Peyer's patch (tissue), 4 donors: ENCODE measurements around the gene ALG5. TPM values are rescaled to one million over a fixed set of nuclear protein-coding genes. Genes with fewer than 3 reads are reported as not detected.

Experiments used
- DNase-seq, 3 donors: peaks; one replicate each; pipeline ENCODE4 v3.0.0-alpha.2; 2017 to 2019
- H3K27ac ChIP-seq, 4 donors: fragments of 200-600 bp; sonication (generic); one replicate each; pipeline ENCODE4 v1.5.1; 2016 to 2019
- H3K27me3 ChIP-seq, 2 donors: fragments of 200-600 bp; sonication (generic); one replicate each; pipeline ENCODE4 v1.5.1; 2019
- H3K36me3 ChIP-seq, 3 donors: fragments of 200-600 bp; sonication (generic); one replicate each; pipeline ENCODE4 v1.5.1; 2016 to 2019
- H3K4me1 ChIP-seq, 4 donors: fragments of 200-600 bp; sonication (generic); one replicate each; pipeline ENCODE4 v1.5.1; 2016 to 2019
- H3K4me3 ChIP-seq, 4 donors: fragments of 200-600 bp; sonication (generic); 1 replicate in 3 of 4; 2 replicates in 1 of 4; pipeline ENCODE4 v1.5.1; 2016 to 2019; ENCODE audit warnings: mild to moderate bottlenecking in 1 of 4
- H3K9me3 ChIP-seq, 4 donors: fragments of 200-600 bp; sonication (generic); one replicate each; pipeline ENCODE4 v1.5.1; 2016 to 2019; ENCODE audit warnings: mild to moderate bottlenecking in 1 of 4
- POLR2A ChIP-seq, 2 donors: fragments of 450-650 bp; IDR thresholded peaks; one replicate each; pipeline ENCODE4 v1.5.1; 2017; ENCODE audit warnings: antibody characterized with exemption in 2 of 2, mild to moderate bottlenecking in 2 of 2, moderate library complexity in 2 of 2
- total RNA-seq, 4 donors: library from RNA; depleted of rRNA; stranded (reverse); fragments of >200 nt; gene quantifications; one replicate each; pipeline ENCODE4 v1.1.0, GENCODE V29; 2016
- TF ChIP-seq, protein P1 (sequence below), 6 experiments: fragments of 450-650 bp in 4 of 6; fragments of 200-600 bp in 2 of 6; sonication (generic) in 1 of 6; IDR thresholded peaks; one replicate each; pipeline ENCODE4 v1.5.1; 2017 to 2019; ENCODE audit warnings: antibody characterized with exemption in 6 of 6, mild to moderate bottlenecking in 3 of 6, moderate library complexity in 1 of 6

ALG5 gene, protein sequence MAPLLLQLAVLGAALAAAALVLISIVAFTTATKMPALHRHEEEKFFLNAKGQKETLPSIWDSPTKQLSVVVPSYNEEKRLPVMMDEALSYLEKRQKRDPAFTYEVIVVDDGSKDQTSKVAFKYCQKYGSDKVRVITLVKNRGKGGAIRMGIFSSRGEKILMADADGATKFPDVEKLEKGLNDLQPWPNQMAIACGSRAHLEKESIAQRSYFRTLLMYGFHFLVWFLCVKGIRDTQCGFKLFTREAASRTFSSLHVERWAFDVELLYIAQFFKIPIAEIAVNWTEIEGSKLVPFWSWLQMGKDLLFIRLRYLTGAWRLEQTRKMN
- total RNA-seq = 10 to 100 TPM; 21.3 to 25.4 (median 22.3) TPM

DNA sequence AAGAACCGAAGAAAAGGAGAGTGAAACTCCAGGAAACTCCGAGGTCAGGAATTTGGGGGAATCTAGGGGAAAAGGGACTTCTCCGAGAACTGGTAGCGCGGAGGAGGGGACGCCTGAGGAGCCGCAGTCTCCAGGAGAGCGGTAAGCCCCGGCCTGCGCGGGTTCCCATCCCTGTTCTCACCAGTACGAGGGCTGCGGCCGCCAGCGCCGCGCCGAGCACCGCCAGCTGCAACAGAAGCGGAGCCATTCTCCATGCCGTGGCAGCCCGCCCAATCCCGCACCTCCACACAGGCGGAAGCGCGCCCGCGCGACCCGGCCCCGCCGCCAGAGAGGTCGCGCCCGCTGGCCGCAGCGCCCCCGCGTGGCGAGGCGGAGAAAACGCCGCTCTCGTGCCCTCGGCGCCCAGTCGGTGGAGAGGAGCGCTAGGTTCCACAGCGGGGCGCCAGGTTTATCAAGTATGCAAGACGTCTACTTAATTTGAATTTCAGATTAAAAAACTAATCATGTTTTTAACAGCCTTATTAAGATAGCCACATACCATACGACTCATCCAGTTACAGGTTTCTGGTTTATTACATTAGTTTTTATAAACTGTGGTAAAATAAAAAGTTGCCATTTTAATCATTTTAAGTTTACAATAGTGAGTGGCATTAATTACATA is at the start of gene ALG5:
Gene ALG5 (minus strand): TSS at position 287 of the 661 bp plus-strand sequence. CDS start 40 bp downstream, at position 247.
- TF ChIP-seq POLR2A (IDR thresholded peaks at IDR 0.05) = peak; percentile 69 to 77
- TF ChIP-seq, protein P1, sequence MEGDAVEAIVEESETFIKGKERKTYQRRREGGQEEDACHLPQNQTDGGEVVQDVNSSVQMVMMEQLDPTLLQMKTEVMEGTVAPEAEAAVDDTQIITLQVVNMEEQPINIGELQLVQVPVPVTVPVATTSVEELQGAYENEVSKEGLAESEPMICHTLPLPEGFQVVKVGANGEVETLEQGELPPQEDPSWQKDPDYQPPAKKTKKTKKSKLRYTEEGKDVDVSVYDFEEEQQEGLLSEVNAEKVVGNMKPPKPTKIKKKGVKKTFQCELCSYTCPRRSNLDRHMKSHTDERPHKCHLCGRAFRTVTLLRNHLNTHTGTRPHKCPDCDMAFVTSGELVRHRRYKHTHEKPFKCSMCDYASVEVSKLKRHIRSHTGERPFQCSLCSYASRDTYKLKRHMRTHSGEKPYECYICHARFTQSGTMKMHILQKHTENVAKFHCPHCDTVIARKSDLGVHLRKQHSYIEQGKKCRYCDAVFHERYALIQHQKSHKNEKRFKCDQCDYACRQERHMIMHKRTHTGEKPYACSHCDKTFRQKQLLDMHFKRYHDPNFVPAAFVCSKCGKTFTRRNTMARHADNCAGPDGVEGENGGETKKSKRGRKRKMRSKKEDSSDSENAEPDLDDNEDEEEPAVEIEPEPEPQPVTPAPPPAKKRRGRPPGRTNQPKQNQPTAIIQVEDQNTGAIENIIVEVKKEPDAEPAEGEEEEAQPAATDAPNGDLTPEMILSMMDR (IDR thresholded peaks at IDR 0.05) = peak; percentile 95 to 98 (median 97)
- H3K4me1 ChIP-seq = peaks cover 0 to 17% (median 2%) of the 10 kb centered on the region in 4 donors
- H3K27ac ChIP-seq = peak within 1 kb of the TSS; percentile 88 to 97 (median 95)
- no peaks in the 10 kb centered on the region for H3K9me3 ChIP-seq
- peak; percentile 85 to 95 (median 94) for DNase-seq
- H3K4me3 ChIP-seq = peak within 1 kb of the TSS; percentile 64 to 99 (median 82)
- H3K36me3 ChIP-seq = peaks cover 0 to 28% (median 0%) of the 10 kb centered on the region in 3 donors
- H3K27me3 ChIP-seq = no peaks in the 10 kb centered on the region

DNA sequence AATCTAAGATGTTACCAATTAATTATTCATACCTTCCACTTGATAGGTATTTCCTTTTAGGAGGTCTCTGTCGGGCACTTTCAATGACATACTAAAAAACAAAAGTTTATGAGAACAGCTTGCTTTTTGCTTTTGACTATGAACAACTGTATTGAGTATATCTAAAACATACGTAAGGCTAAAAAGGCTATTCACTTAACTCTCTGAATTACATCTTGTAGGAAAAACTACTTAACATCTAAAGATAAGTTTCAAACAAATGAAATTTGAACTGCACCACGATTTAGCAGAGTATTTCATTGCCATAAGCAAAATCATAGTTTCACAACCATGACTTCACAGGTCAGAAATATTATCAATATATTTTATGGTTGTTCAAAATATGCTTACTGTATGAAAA is 48.7 kb upstream of the ALG5 start:
- TF ChIP-seq, protein P1 (IDR thresholded peaks at IDR 0.05) = no peak
- no peak for TF ChIP-seq POLR2A (IDR thresholded peaks at IDR 0.05)
- H3K27me3 ChIP-seq = no peaks in the 10 kb centered on the region
- H3K4me3 ChIP-seq = no peak overlapping the region
- peaks cover 0 to 31% (median 0%) of the 10 kb centered on the region in 3 donors for H3K36me3 ChIP-seq
- DNase-seq = no peak
- no peak overlapping the region for H3K27ac ChIP-seq
- H3K9me3 ChIP-seq = no peaks in the 10 kb centered on the region
- no peaks in the 10 kb centered on the region for H3K4me1 ChIP-seq

DNA sequence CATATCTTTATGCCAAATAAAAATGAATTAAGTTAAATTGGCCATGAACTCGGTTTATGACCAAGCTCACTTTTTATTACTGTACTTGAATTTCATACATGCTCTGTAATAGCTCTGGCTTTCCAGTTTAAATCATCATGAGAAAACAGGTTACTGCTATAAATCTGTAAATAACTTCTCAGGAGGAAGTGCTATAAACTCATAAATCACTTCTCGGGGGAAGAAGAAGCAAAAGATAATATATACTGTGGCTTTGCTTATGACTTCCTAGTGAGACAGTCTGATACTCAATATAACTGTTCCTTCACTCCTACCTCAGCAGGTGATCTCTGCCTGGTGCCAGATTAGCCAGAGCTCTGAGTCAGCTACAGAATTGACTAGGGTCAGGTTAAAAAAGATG is 47.9 kb upstream of the ALG5 start:
- no peaks in the 10 kb centered on the region for H3K9me3 ChIP-seq
- no peaks in the 10 kb centered on the region for H3K4me1 ChIP-seq
- no peak for DNase-seq
- no peaks in the 10 kb centered on the region for H3K27me3 ChIP-seq
- no peak overlapping the region for H3K4me3 ChIP-seq
- H3K27ac ChIP-seq = no peak overlapping the region
- TF ChIP-seq, protein P1 (IDR thresholded peaks at IDR 0.05) = no peak
- no peak for TF ChIP-seq POLR2A (IDR thresholded peaks at IDR 0.05)
- peaks cover 0 to 39% (median 0%) of the 10 kb centered on the region in 3 donors for H3K36me3 ChIP-seq

DNA sequence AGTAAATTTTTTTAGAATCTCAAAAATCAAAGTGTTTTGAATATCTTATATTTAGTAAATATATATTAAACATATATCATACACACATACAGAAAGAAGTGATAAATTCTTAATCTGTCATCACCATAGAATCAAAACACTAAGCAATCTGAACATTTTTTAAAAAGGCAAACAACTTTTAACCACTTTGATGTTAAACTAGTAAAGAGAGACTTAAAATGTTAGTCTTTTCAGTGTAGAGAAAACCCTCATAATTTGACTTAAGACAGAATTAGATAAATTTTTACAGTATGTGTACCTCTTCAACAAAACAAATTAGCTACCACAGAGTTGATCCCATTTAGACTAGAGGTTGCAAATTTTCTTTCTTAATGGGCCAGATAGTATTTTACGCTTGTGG is 46.9 kb upstream of the ALG5 start:
- TF ChIP-seq POLR2A (IDR thresholded peaks at IDR 0.05) = no peak
- TF ChIP-seq, protein P1 (IDR thresholded peaks at IDR 0.05) = no peak
- no peak for DNase-seq
- Histone ChIP-seq H3K36me3 (peaks cover 0 to 48% (median 0%) of the 10 kb centered on the region in 3 donors), H3K27me3 (no peaks in the 10 kb centered on the region), H3K9me3 (no peaks in the 10 kb centered on the region), H3K4me3 (no peak overlapping the region), H3K27ac (no peak overlapping the region), H3K4me1 (no peaks in the 10 kb centered on the region)

DNA sequence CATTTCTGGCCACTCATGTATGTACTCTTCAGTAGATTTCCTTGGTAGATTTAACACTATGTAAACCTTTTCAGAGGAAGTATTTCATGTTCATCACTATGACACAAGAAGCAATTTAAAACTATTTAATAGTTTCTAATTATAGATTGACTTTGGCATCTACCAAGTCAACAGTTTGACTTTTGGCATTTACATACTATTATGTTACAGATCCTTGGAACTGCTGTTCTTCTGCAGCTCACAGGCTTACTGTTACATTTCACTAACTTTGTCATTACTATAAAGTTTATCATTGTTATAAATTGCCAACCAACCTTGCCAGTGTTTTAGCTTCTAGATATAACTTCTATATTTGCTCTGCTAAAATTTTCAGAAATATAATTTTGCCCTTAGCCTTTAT is 41.6 kb upstream of the ALG5 start:
- no peak for TF ChIP-seq POLR2A (IDR thresholded peaks at IDR 0.05)
- TF ChIP-seq, protein P1 (IDR thresholded peaks at IDR 0.05) = no peak
- no peaks in the 10 kb centered on the region for H3K27me3 ChIP-seq
- H3K4me3 ChIP-seq = no peak overlapping the region
- H3K4me1 ChIP-seq = no peaks in the 10 kb centered on the region
- no peak overlapping the region for H3K27ac ChIP-seq
- H3K36me3 ChIP-seq = peaks cover 0 to 92% (median 0%) of the 10 kb centered on the region in 3 donors
- no peak for DNase-seq
- H3K9me3 ChIP-seq = no peaks in the 10 kb centered on the region
